CD4-positive, alpha-beta T cell (primary cell): ENCODE measurements around the gene LINGO4. TPM values are rescaled to one million over a fixed set of nuclear protein-coding genes. Genes with fewer than 3 reads are reported as not detected.

Experiments used
- ATAC-seq: fragments of 200-7000 bp; cut with Tn5 transposase; one replicate; pipeline ENCODE4 v1.10.0; 2022; ENCODE audit warnings: mild to moderate bottlenecking; ENCODE audit not compliant: poor library complexity
- CTCF ChIA-PET: fragments of 350-600 bp; sonication (Branson Sonifier 250); formaldehyde crosslinking; loops from one replicate; lab custom pipeline; 2021; ENCODE audit warnings: antibody characterized with exemption, inconsistent platforms; lab: Charles Lee
- POLR2A ChIA-PET: fragments of 350-600 bp; sonication (Branson Sonifier 250); formaldehyde crosslinking; loops from one replicate; lab custom pipeline; 2021; ENCODE audit warnings: antibody characterized with exemption, inconsistent platforms; lab: Charles Lee
- DNase-seq, 14 experiments: peaks; one replicate each; pipeline ENCODE4 v3.0.0-alpha.2; 2013 to 2020; ENCODE audit warnings: mixed read lengths in 2 of 14
- H3K27ac ChIP-seq, 2 donors: one replicate each; pipeline versions ENCODE4 v1.5.1 to v1.7.0; 2013; ENCODE audit warnings: low read length in 2 of 2, low read depth in 1 of 2, mild to moderate bottlenecking in 1 of 2
- H3K27me3 ChIP-seq, 2 experiments: 1 replicate in 1 of 2; 2 replicates in 1 of 2; pipeline versions ENCODE4 v1.6.1 to v1.7.0; 2013; ENCODE audit warnings: low read length in 2 of 2, control low read depth in 1 of 2, mild to moderate bottlenecking in 1 of 2, moderate library complexity in 1 of 2; ENCODE audit not compliant: insufficient read depth in 2 of 2, control insufficient read depth in 1 of 2
- H3K36me3 ChIP-seq: one replicate; pipeline ENCODE4 v1.6.1; 2013; ENCODE audit warnings: low read length, control low read depth; ENCODE audit not compliant: insufficient read depth
- H3K4me1 ChIP-seq: one replicate; pipeline ENCODE4 v1.6.1; 2013; ENCODE audit warnings: low read length, control low read depth; ENCODE audit not compliant: insufficient read depth
- H3K4me3 ChIP-seq: one replicate; pipeline ENCODE4 v1.5.1; 2013; ENCODE audit warnings: mild to moderate bottlenecking, low read length, moderate library complexity
- H3K9me3 ChIP-seq, 2 experiments: 1 replicate in 1 of 2; 2 replicates in 1 of 2; pipeline versions ENCODE4 v1.6.1 to v1.7.0; 2013; ENCODE audit warnings: low read length in 2 of 2, mild to moderate bottlenecking in 2 of 2, control low read depth in 1 of 2, moderate library complexity in 1 of 2; ENCODE audit not compliant: control insufficient read depth in 1 of 2, insufficient read depth in 1 of 2
- H3K27ac Mint-ChIP-seq: one replicate; pipeline ENCODE4 v1.8.0; 2020; ENCODE audit warnings: mixed read lengths
- H3K27me3 Mint-ChIP-seq: one replicate; pipeline ENCODE4 v1.8.0; 2021; ENCODE audit warnings: mixed read lengths
- H3K36me3 Mint-ChIP-seq: one replicate; pipeline ENCODE4 v1.8.0; 2021; ENCODE audit warnings: low read depth, mixed read lengths
- H3K4me1 Mint-ChIP-seq: one replicate; pipeline ENCODE4 v1.8.0; 2021; ENCODE audit warnings: low read depth, mixed read lengths
- H3K4me3 Mint-ChIP-seq: one replicate; pipeline ENCODE4 v1.8.0; 2020; ENCODE audit warnings: mild to moderate bottlenecking, mixed read lengths
- H3K9me3 Mint-ChIP-seq: one replicate; pipeline ENCODE4 v1.8.0; 2020; ENCODE audit warnings: mixed read lengths
- CTCF ChIP-seq: fragments of 200-600 bp; IDR thresholded peaks from one replicate; pipeline ENCODE4 v1.8.0; 2022; ENCODE audit warnings: antibody characterized with exemption, mild to moderate bottlenecking
- intact Hi-C, 2 experiments: fragments of 100-400 bp; cut with DNase I in 1 of 2; cut with micrococcal nuclease in 1 of 2; formaldehyde crosslinking; loops; one replicate each; pipeline versions ENCODE4 v1.15.1 to v1.9.0; 2023 to 2025; cut with DNase I, micrococcal nuclease
- total RNA-seq, 174 experiments: library from RNA in 2 of 174; stranded (reverse) in 2 of 174; gene quantifications; one replicate each; pipeline ENCODE4 v1.2.3 and lab custom pipeline; 2021 to 2026

LINGO4 gene
- total RNA-seq, 2 experiments from 2014 or later, result 0.06 to 0.16 TPM

GRCh38 chr1:151840421-151840820, 35.2 kb upstream of the LINGO4 start:
- DNase-seq (no peak), ATAC-seq (no peak)
- Histone ChIP-seq H3K27me3 (no peaks in the 10 kb centered on the region), H3K36me3 (peaks cover 6% of the 10 kb centered on the region), H3K4me3 (peak overlapping the region; percentile 70), H3K9me3 (peaks cover 0 to 5% of the 10 kb centered on the region in 2 experiments), H3K4me1 (peaks cover 48% of the 10 kb centered on the region), H3K27ac (peak overlapping the region; percentile 54 to 90)
- Mint-ChIP-seq H3K4me1 (peaks cover 57% of the 10 kb centered on the region), H3K36me3 (no peaks in the 10 kb centered on the region), H3K27me3 (no peaks in the 10 kb centered on the region), H3K4me3 (peak overlapping the region; percentile 85), H3K27ac (peak overlapping the region; percentile 86), H3K9me3 (no peaks in the 10 kb centered on the region)
- POLR2A ChIA-PET, result interaction anchor here (0.6 to 4.8 kb wide), 8 partner anchors 11 to 271 kb away, joined by 3 to 23 read pairs (median 6); partner anchors contain the start of genes MRPL9, TDRKH and THEM4
- intact Hi-C loops, result no loop called here
- CTCF ChIA-PET, result interaction anchor here (1.3 to 2.1 kb wide), 4 partner anchors 10 to 152 kb away, joined by 3 to 8 read pairs (median 4); partner anchors contain the start of gene TDRKH
- TF ChIP-seq CTCF, result no peak

- H3K36me3 Mint-ChIP-seq, result no peaks in the 10 kb centered on the region
These were observed 34.5 kb upstream of the LINGO4 start, which contains the start of gene C2CD4D for GRCh38 chr1:151839457-151840403. Gene C2CD4D (minus strand): TSS chr1:151839820. CDS start chr1:151838989, 831 bp downstream.

More at GRCh38 chr1:151839457-151840403, 34.5 kb upstream of the LINGO4 start, which contains the start of gene C2CD4D:
- Histone ChIP-seq H3K36me3 (peaks cover 5% of the 10 kb centered on the region), H3K4me3 (peak within 1 kb of the TSS; percentile 70), H3K4me1 (peaks cover 55% of the 10 kb centered on the region), H3K27ac (peak within 1 kb of the TSS; percentile 54 to 90), H3K27me3 (no peaks in the 10 kb centered on the region), H3K9me3 (peaks cover 0 to 5% of the 10 kb centered on the region in 2 experiments)
- no peak for TF ChIP-seq CTCF
- DNase-seq, result peak; percentile 50 to 91 (median 59)
- Mint-ChIP-seq H3K9me3 (no peaks in the 10 kb centered on the region), H3K27me3 (no peaks in the 10 kb centered on the region), H3K4me1 (peaks cover 62% of the 10 kb centered on the region), H3K4me3 (peak within 1 kb of the TSS; percentile 85), H3K27ac (peak within 1 kb of the TSS; percentile 86)
- ChIA-PET POLR2A (interaction anchor here (0.6 to 4.8 kb wide), 7 partner anchors 10 to 271 kb away, joined by 3 to 23 read pairs (median 7); partner anchors contain the start of genes MRPL9, TDRKH and THEM4), CTCF (interaction anchor here (1.3 to 2.1 kb wide), 4 partner anchors 9 to 153 kb away, joined by 3 to 8 read pairs (median 4); partner anchors contain the start of gene TDRKH)
- ATAC-seq, result peak; percentile 78
- intact Hi-C loops, result loop anchor here (2.0 to 5.0 kb wide), 2 partner anchors 245 to 382 kb away; partner anchors contain the start of gene POGZ (in 1 of the 2)
